GM13976 (cell line): ENCODE measurements around the gene MCOLN3.
"Not testable (repeated sequence)": the region's sequence is repeated elsewhere in the genome, so short reads cannot be mapped to it uniquely, and the experiment has no call there.

ENCODE experiments used
- DNase-seq: peaks from one replicate; pipeline ENCODE4 v3.0.0; 2012; ENCODE audit warnings: low spot score
- CTCF ChIP-seq: IDR thresholded peaks from 2 replicates; pipeline ENCODE4 v1.5.1; 2012; ENCODE audit warnings: borderline replicate concordance, mild to moderate bottlenecking; ENCODE audit not compliant: insufficient read depth; ENCODE audit errors: extremely low read depth, missing control alignments, control extremely low read depth
- in situ Hi-C: fragments of 300-500 bp; cut with MboI; formaldehyde crosslinking; loops from one replicate; pipeline ENCODE4 v1.12.0; 2022; ENCODE audit warnings: low sequenced_read_pairs, mixed read lengths, inconsistent platforms; ENCODE audit not compliant: unreplicated experiment

Gene MCOLN3

GRCh38 chr1:84997667-84998600, 50.4 kb downstream of the MCOLN3 start:
- in situ Hi-C loops, result no loop called here
- DNase-seq, result peak; percentile 37

GRCh38 chr1:84996846-84997666, 51.2 kb downstream of the MCOLN3 start, which contains the start of gene MCOLN2:
Gene MCOLN2, minus strand, starts transcription at chr1:84997113. Its CDS starts 241 bp downstream, at chr1:84996872.
- in situ Hi-C loops, result no loop called here
- peak; percentile 89 for DNase-seq
- no peak for TF ChIP-seq CTCF

More at GRCh38 chr1:84997667-84998600, 50.4 kb downstream of the MCOLN3 start:
- no peak for TF ChIP-seq CTCF

- peak; percentile 71 for DNase-seq
Measured at GRCh38 chr1:84995484-84996334, 52.6 kb downstream of the MCOLN3 start.

GRCh38 chr1:84991097-84991920, 57.0 kb downstream of the MCOLN3 start:
- TF ChIP-seq CTCF, result no peak
- in situ Hi-C loops, result no loop called here
- DNase-seq, result no peak

More at GRCh38 chr1:84995484-84996334, 52.6 kb downstream of the MCOLN3 start:
- in situ Hi-C loops, result no loop called here
- TF ChIP-seq CTCF, result no peak

- peak; percentile 64 for DNase-seq
- in situ Hi-C loops, result no loop called here
- no peak for TF ChIP-seq CTCF
Measured at GRCh38 chr1:84988588-84988987, 59.7 kb downstream of the MCOLN3 start.

- DNase-seq, in situ Hi-C loops: not testable (repeated sequence)
Measured at GRCh38 chr1:84986561-84986960, 61.7 kb downstream of the MCOLN3 start.
